C4-2B (cell line): ENCODE measurements around the gene TTLL1.

Source experiments
- ZFX ChIP-seq: fragments of 450-650 bp; IDR thresholded peaks from 2 replicates; pipeline ENCODE4 v1.6.1; 2017
- TF ChIP-seq, protein P1 (sequence below): fragments of 450-650 bp; conservative IDR thresholded peaks from 2 replicates; pipeline ENCODE4 v1.5.1; 2017; ENCODE audit warnings: mild to moderate bottlenecking

DNA sequence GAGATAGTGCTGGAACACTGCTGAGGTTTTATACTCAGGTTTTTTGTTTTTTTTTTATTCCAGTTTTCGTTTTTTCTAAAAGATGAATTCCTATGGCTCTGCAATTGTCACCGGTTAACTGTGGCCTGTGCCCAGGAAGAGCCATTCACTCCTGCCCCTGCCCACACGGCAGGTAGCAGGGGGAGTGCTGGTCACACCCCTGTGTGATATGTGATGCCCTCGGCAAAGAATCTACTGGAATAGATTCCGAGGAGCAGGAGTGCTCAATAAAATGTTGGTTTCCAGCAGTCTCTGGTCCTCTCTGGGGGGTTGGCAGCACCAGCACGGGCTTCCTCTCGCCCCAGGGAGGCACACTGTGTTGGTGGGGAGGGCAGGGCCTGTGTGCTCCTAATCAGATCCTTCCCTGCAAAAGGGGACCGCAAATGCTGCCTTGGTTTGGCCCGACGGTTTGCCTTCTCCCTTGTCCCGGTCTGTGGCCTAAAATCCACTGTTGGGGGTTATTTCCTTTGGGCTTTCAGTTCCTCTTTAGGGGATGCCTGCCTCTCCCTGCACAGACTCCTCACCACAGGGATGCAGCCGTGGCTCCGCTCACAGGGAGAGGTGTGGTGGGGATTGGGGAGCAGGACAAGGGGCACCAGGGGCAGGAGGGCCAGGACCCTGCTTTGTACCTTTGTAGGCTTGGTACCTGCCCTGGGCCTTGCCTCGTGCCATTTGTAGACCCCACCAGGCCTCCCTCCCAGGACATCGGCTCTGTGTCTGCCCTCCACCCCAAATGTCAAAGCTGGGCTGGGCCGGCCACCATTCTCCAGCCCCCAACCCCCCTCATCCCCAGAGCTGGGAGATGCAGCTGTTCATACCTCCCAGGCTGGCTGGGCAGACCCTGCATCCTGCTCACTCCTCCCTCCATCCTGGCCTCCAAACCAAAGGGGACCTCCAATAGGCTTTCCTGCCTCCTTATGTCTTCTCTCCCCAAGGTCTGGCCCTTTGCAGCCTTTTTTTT lies 40.5 kb upstream of the TTLL1 start:
- TF ChIP-seq, protein P1, sequence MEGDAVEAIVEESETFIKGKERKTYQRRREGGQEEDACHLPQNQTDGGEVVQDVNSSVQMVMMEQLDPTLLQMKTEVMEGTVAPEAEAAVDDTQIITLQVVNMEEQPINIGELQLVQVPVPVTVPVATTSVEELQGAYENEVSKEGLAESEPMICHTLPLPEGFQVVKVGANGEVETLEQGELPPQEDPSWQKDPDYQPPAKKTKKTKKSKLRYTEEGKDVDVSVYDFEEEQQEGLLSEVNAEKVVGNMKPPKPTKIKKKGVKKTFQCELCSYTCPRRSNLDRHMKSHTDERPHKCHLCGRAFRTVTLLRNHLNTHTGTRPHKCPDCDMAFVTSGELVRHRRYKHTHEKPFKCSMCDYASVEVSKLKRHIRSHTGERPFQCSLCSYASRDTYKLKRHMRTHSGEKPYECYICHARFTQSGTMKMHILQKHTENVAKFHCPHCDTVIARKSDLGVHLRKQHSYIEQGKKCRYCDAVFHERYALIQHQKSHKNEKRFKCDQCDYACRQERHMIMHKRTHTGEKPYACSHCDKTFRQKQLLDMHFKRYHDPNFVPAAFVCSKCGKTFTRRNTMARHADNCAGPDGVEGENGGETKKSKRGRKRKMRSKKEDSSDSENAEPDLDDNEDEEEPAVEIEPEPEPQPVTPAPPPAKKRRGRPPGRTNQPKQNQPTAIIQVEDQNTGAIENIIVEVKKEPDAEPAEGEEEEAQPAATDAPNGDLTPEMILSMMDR: no peak
- no peak for TF ChIP-seq ZFX
